Esophagus squamous epithelium (tissue), 5 donors: ENCODE measurements around the gene ENPP3. TPM values are rescaled to one million over a fixed set of nuclear protein-coding genes. Genes with fewer than 3 reads are reported as not detected.

Experiments used
- DNase-seq: peaks from one replicate; lab custom pipeline; 2025; lab: John Stamatoyannopoulos, UW
- H3K27ac ChIP-seq, 4 donors: fragments of 200-600 bp; sonication (generic); one replicate each; pipeline ENCODE4 v1.5.1; 2016 to 2019; ENCODE audit warnings: mild to moderate bottlenecking in 1 of 4
- H3K27me3 ChIP-seq, 4 donors: fragments of 200-600 bp; sonication (generic); 1 replicate in 3 of 4; 2 replicates in 1 of 4; pipeline versions ENCODE4 v1.5.1 to v1.6.0; 2017 to 2021; ENCODE audit warnings: antibody characterized with exemption in 1 of 4
- H3K36me3 ChIP-seq, 3 donors: fragments of 200-600 bp; sonication (generic); one replicate each; pipeline ENCODE4 v1.5.1; 2016 to 2019
- H3K4me1 ChIP-seq, 3 donors: fragments of 200-600 bp; sonication (generic); one replicate each; pipeline ENCODE4 v1.5.1; 2017 to 2019
- H3K4me3 ChIP-seq, 4 donors: fragments of 200-600 bp; sonication (generic); 1 replicate in 3 of 4; 2 replicates in 1 of 4; pipeline ENCODE4 v1.5.1; 2016 to 2019; ENCODE audit warnings: mild to moderate bottlenecking in 2 of 4, moderate library complexity in 1 of 4
- H3K9me3 ChIP-seq, 3 donors: fragments of 200-600 bp; sonication (generic); one replicate each; pipeline ENCODE4 v1.5.1; 2016 to 2019
- CTCF ChIP-seq, 6 experiments: fragments of 450-650 bp in 4 of 6; fragments of 200-600 bp in 2 of 6; sonication (generic) in 2 of 6; IDR thresholded peaks; one replicate each; pipeline ENCODE4 v1.5.1; 2016 to 2019; ENCODE audit warnings: antibody characterized with exemption in 6 of 6, mild to moderate bottlenecking in 4 of 6, moderate library complexity in 4 of 6
- POLR2A ChIP-seq, 4 donors: fragments of 450-650 bp; IDR thresholded peaks; one replicate each; pipeline ENCODE4 v1.6.1; 2017; ENCODE audit warnings: antibody characterized with exemption in 4 of 4, mild to moderate bottlenecking in 4 of 4, moderate library complexity in 3 of 4
- WGBS, 2 donors: methylation state at CpG; one replicate each; pipeline ENCODE4 v1.1.5; 2018; 5-methylcytosine and 5-hydroxymethylcytosine counted together
- intact Hi-C: fragments of 100-400 bp; cut with DNase I; formaldehyde crosslinking; loops from one replicate; pipeline ENCODE4 v1.15.0; 2022
- total RNA-seq, 4 donors: library from RNA; depleted of rRNA; stranded (reverse); fragments of >200 nt; gene quantifications; one replicate each; pipeline ENCODE4 v1.1.0, GENCODE V29; 2016
- donor health status: DM: yes; HTN: yes; CAD: no.

The ENPP3 gene
- total RNA-seq, 4 donors from 2014 or later, result 0.06 to 2.3 (median 0.17) TPM

GRCh38 chr6:131755597-131755996 lies 118.5 kb downstream of the ENPP3 start:
- H3K36me3 ChIP-seq, result no peaks in the 10 kb centered on the region
- H3K4me1 ChIP-seq, result no peaks in the 10 kb centered on the region
- no peaks in the 10 kb centered on the region for H3K9me3 ChIP-seq
- no peak for DNase-seq
- intact Hi-C loops, result no loop called here
- WGBS, 2 donors, result 83 to 95% methylated on average over 3 of the region's 3 CpGs
- H3K27ac ChIP-seq, result no peak overlapping the region
- TF ChIP-seq CTCF (IDR thresholded peaks at IDR 0.05) (no peak), POLR2A (IDR thresholded peaks at IDR 0.05) (no peak)
- no peaks in the 10 kb centered on the region for H3K27me3 ChIP-seq
- H3K4me3 ChIP-seq, result no peak overlapping the region

- TF ChIP-seq POLR2A (IDR thresholded peaks at IDR 0.05), result no peak
- no peak for TF ChIP-seq CTCF (IDR thresholded peaks at IDR 0.05)
- H3K9me3 ChIP-seq, result no peaks in the 10 kb centered on the region
- H3K4me1 ChIP-seq, result no peaks in the 10 kb centered on the region
- H3K36me3 ChIP-seq, result no peaks in the 10 kb centered on the region
- 67 to 80% methylated on average over 2 of the region's 2 CpGs for WGBS, 2 donors
- H3K27me3 ChIP-seq, result no peaks in the 10 kb centered on the region
- intact Hi-C loops, result no loop called here
- no peak for DNase-seq
- H3K27ac ChIP-seq, result no peak overlapping the region
- H3K4me3 ChIP-seq, result no peak overlapping the region
These were observed 118.9 kb downstream of the ENPP3 start for GRCh38 chr6:131756039-131756438.

GRCh38 chr6:131758920-131759319 lies 121.8 kb downstream of the ENPP3 start:
- Histone ChIP-seq H3K27ac (no peak overlapping the region), H3K9me3 (no peaks in the 10 kb centered on the region), H3K4me1 (no peaks in the 10 kb centered on the region), H3K27me3 (no peaks in the 10 kb centered on the region), H3K36me3 (no peaks in the 10 kb centered on the region), H3K4me3 (no peak overlapping the region)
- WGBS, 2 donors, result 74 to 79% methylated on average over 4 of the region's 4 CpGs
- no peak for TF ChIP-seq CTCF (IDR thresholded peaks at IDR 0.05)
- TF ChIP-seq POLR2A (IDR thresholded peaks at IDR 0.05), result no peak
- DNase-seq, result no peak
- intact Hi-C loops, result no loop called here

- Histone ChIP-seq H3K9me3 (no peaks in the 10 kb centered on the region), H3K36me3 (no peaks in the 10 kb centered on the region), H3K4me3 (no peak overlapping the region), H3K4me1 (peaks cover 0 to 7% (median 0%) of the 10 kb centered on the region in 3 donors), H3K27ac (no peak overlapping the region), H3K27me3 (peaks cover 0 to 3% (median 0%) of the 10 kb centered on the region in 4 donors)
- intact Hi-C loops, result no loop called here
- no peak for TF ChIP-seq CTCF (IDR thresholded peaks at IDR 0.05)
- TF ChIP-seq POLR2A (IDR thresholded peaks at IDR 0.05), result no peak
- WGBS, 2 donors, result 37 to 51% methylated on average over 6 of the region's 6 CpGs
- no peak for DNase-seq
These were observed 124.1 kb downstream of the ENPP3 start for GRCh38 chr6:131761060-131761761.

DNA sequence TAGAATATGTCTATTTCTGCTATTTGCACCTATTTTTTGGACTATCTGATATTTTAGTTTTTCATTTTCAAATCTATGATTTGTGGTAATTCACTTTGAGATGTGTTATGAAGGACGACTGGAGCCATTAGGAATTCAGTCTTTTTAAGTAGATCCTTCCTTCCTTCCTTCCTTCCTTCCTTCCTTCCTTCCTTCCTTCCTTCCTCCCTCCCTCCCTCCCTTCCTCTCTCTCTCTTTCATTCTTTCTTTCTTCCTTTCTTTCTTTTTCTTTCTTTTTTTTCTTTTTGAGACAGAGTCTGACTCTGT lies 124.6 kb downstream of the ENPP3 start:
- WGBS, 2 donors, result 59 to 67% methylated on average over 1 of the region's 1 CpG
- no peak for DNase-seq

More for the DNA sequence above, 124.6 kb downstream of the ENPP3 start:
- H3K4me3 ChIP-seq, result no peak overlapping the region
- TF ChIP-seq POLR2A (IDR thresholded peaks at IDR 0.05) (no peak), CTCF (IDR thresholded peaks at IDR 0.05) (no peak)
- H3K4me1 ChIP-seq, result peaks cover 0 to 7% (median 0%) of the 10 kb centered on the region in 3 donors
- H3K9me3 ChIP-seq, result no peaks in the 10 kb centered on the region
- intact Hi-C loops, result no loop called here
- H3K27ac ChIP-seq, result no peak overlapping the region
- peaks cover 0 to 3% (median 0%) of the 10 kb centered on the region in 4 donors for H3K27me3 ChIP-seq
- H3K36me3 ChIP-seq, result no peaks in the 10 kb centered on the region
